Epithelial cell of esophagus (primary cell): ENCODE results near the gene LSR.

Experiments used
- DNase-seq: peaks from one replicate; pipeline ENCODE4 v3.0.0; 2010; ENCODE audit warnings: low read depth
- H3K4me3 ChIP-seq: 2 replicates; pipeline ENCODE4 v1.5.1; 2011; ENCODE audit warnings: mild to moderate bottlenecking, low read length, control low read depth
- CTCF ChIP-seq: IDR thresholded peaks from 2 replicates; pipeline ENCODE4 v1.5.1; 2011; ENCODE audit warnings: low read depth, mild to moderate bottlenecking, low read length, control low read depth, inconsistent platforms; ENCODE audit not compliant: insufficient read depth; ENCODE audit errors: missing control alignments

The LSR gene

DNA sequence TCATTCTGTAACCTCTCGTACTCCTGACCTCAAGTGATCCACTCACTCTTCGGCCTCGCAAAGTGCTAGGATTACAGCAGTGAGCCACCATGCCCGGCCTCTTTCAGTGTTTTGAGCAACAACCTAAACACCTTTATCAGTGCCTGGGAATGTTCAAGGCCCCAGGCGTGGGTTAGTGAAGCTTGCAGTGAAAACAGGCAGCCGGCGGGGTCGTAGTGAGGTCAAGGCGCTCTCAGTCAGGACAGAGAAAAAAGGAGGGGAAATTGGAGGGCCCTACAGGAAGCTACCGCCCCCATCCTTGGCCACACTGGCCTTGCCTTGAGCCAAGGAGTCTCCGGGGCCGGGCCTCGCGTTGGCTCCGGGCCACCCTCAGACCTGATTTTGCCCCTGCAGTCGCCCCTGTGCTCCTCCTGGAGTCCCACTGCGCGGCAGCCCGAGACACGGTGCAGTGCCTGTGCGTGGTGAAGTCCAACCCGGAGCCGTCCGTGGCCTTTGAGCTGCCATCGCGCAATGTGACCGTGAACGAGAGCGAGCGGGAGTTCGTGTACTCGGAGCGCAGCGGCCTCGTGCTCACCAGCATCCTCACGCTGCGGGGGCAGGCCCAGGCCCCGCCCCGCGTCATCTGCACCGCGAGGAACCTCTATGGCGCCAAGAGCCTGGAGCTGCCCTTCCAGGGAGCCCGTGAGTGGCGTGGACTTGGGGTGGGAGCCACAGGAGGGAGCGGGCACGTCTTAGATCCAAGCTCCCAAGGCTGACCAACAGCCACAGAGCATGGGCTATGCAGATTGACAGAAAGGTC lies 60.9 kb downstream of the LSR start:
- DNase-seq: no peak
- TF ChIP-seq CTCF: no peak
- H3K4me3 ChIP-seq: no peak overlapping the region

GRCh38 chr19:35310331-35310730 lies 61.5 kb downstream of the LSR start:
- no peak for TF ChIP-seq CTCF
- H3K4me3 ChIP-seq: no peak overlapping the region
- DNase-seq: no peak

- no peak for DNase-seq
- no peak overlapping the region for H3K4me3 ChIP-seq
- TF ChIP-seq CTCF: no peak
Observed at GRCh38 chr19:35310811-35311465, 62.1 kb downstream of the LSR start.

DNA sequence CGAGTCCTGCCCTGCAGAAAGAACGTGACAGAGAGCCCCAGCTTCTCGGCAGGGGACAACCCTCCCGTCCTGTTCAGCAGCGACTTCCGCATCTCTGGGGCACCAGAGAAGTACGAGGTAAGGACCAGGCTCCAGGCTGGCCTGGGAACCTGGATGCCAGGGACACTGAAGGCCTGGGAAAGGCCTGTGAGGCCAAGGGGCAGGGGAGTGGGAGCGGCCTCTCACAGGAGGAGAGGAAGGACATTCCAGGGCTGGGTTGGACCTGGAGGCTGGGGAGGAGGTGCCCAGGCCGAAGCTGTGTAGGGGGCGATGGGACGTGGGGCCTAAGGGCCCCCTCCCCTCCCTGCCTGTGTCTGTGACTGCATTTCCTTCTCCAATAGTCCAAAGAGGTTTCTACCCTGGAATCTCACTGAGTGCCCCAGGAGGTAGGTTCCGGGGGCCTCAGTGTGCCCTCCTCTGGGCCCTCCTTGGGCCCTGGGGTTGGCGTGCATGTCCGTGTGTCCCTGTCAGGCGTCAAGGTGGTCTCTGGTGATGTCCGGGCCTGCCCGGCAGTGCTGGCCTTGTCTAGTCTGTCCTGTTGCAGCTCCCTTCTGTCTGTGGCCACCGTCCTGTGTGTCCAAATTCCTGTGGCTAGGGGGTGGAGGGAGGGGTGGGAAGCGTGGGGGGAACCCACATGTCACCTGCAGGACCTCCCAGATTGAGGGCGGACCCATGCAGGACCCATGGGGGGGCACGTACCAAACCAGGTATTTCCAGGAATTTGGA lies 63.3 kb downstream of the LSR start:
- no peak overlapping the region for H3K4me3 ChIP-seq
- DNase-seq: no peak
- no peak for TF ChIP-seq CTCF

DNA sequence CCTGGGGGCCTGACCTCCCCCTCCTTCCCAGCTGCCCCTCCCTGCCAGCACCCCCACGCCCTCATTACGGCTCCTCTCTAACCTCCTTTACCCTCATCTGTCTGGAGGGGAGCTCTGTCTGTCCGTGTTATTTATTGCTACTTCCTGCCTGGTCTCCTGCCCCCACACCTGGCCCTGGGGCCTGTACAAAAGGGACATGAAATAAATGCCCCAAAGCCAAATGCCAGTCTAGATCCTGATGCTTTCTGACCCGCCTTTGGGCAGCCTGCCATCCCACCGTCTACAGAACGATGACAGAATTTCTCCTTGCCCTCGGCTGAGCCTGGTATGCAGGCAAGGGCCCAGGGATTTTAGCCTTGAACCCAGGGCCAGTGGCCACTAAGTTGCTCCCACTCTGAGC lies 64.8 kb downstream of the LSR start:
- TF ChIP-seq CTCF: no peak
- DNase-seq: no peak
- H3K4me3 ChIP-seq: no peak overlapping the region

- H3K4me3 ChIP-seq: no peak overlapping the region
- TF ChIP-seq CTCF: no peak
- no peak for DNase-seq
Observed at GRCh38 chr19:35314031-35314430, 65.2 kb downstream of the LSR start.
